GM18520 (cell line): ENCODE data around the gene CDK5.

ENCODE experiments used
- ATAC-seq: cut with Tn5 transposase; IDR thresholded peaks from one replicate; pipeline ENCODE4 v1.9.1; 2021; ENCODE audit not compliant: unreplicated experiment

CDK5 gene

DNA sequence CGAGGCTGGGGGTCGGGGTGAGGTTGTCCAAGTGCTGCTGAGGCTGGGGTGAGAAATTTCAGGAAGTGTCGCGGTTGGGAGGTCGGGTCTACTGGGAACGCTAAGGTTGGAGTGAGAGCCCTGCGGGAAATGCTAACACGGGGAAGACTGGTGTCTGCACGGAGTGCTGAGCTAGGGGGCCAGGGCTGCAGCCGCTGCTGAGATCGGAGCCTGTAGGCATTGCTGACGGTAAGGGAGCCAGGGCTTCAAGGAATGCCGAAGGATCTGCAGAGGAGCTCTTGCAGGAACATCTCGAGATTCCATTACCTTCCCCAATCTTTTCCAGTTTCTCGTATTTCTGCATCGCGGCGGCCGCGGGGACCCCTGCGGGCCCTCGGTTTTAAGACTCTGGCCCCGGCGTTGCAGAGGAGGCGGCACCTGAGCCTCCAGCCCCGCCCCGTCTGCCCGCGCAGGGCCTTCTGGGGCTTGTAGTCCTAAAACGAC lies at the start of gene CDK5:
CDK5 (minus strand) TSS at position 392 of the 483 bp plus-strand sequence; CDS start at position 343, 49 bp downstream.
- ATAC-seq: no peak

DNA sequence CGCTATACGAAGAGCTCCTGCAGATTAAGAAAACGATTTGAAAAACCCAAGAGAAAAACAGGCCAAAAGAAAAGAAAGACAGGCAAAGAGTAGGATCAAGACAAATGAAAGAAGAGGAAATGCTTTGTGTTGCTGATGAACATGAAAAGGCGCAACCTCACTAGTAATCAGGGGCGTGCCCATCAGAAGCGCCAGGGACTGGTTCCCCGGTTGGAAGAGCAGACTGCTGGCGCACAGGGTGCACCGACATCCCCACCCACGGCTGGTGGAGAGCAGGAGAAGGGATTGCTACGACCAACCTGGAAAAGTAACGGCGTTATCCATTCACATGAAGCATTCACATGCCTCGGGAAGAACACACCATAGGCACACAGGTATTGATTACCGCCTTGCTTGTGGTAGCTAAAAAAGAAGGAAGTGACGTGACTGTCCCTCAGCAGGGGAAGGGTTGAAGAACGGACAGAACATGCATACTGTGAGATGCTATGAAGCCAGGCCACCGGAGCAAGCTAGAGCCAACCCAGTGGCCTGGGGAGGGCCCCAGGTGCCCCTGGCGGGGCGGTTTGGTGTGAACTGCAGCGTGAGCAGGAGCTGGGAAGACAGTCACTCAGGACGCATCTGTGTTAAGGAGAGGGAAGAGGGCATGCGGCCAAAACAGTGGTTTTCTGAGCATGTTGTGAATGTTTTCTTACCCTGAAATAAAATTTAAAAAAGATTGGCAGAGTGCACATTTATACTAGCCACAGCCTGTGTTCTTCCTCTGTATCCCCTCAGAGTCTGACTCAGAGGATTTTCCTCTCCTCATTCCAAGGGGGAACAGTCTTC lies 46.9 kb upstream of the CDK5 start:
- no peak for ATAC-seq

DNA sequence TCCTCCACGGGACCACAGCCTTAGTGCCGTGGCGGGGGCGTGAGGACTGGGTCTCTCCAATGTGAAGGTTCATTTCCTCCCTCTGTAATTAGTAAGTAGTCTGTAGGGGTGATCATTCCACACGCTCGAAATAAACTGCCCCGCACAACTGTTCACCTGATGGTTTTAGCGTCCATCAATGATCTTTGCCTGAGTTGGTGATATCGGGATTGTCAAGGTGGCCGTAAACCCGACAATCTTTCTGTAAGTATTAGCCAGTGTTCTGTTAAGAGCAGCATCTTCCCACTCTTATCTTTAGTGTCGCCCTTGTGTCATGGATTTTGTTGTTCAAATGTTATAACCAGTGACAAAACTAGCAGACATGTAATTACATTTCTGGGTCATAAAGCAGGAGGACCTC lies 46.3 kb upstream of the CDK5 start:
- ATAC-seq: no peak

DNA sequence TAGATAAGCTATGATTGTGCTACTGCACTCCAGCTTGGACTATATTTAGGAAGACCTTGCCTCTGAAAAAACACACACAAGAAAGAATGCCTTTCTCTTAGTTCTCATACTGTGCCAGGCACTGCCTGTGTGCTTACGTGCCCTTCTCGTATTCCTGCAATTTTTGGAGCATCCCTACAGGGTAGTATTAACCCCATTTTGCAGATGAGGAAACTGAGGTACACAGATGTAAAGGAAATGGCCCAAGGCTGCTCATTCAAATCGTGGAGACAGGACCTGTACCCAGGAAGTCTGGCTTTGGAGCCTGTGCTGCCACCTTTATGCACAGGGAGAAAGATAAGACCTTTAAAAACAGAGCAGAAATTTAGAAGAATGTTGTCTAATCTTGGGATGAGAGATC lies 45.3 kb upstream of the CDK5 start:
- no peak for ATAC-seq

DNA sequence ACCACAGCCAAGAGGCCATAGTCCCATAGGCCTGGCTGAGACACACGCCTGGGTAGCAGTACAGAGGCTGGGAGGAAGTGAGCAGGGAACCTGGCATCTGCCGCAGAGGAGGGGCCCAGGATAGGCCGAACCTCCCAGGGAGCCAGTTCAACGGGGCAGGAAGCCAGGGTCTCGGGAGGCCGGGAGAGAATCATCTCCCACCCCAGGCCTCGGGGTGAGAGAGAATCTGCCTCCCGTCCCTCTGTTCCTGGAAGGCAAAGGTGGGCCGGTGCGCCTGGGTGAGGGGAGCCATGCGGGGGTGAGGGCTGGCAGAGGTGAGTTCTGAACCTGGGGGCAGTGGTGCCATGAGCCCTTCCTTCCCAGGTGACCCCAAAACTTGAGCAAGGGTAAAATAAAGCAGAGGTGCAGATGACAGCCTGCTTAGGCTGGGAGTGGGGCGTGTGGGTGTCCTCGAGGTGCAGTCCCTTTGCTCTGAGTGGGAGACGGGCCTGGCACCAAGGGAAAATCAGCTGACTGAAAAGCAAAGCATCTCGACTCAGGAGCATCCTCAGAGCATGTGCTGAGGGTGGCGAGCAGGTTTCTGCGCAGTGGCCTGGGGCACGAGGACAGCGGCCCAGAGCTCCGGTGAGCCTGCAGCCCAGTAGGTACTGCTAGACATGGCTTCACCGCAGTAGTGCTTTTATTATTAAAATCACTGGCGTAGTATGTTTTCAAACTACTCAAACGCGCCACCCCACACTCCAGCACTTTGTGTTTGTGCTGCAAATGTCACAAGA lies 44.1 kb upstream of the CDK5 start:
- no peak for ATAC-seq

DNA sequence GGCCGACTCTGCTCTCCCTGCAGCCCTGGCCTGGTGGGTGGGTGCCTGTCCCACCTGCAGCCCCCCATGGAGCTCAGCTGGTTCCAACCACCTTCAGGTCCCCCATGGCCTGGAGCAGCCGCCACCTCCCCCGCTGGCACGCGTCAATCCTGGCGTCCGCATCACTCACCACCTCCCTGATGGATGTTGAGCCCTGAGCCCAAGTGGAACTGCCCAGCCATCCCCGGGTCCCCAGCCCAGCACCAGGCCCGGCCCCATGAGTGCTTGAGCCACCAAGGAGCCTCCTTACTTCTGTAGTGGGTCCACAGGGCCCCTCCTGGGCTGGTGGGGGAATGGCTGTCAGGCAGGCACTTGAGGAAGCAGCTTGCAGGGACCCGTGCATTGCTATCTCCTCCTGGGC lies 43.2 kb upstream of the CDK5 start:
- no peak for ATAC-seq

DNA sequence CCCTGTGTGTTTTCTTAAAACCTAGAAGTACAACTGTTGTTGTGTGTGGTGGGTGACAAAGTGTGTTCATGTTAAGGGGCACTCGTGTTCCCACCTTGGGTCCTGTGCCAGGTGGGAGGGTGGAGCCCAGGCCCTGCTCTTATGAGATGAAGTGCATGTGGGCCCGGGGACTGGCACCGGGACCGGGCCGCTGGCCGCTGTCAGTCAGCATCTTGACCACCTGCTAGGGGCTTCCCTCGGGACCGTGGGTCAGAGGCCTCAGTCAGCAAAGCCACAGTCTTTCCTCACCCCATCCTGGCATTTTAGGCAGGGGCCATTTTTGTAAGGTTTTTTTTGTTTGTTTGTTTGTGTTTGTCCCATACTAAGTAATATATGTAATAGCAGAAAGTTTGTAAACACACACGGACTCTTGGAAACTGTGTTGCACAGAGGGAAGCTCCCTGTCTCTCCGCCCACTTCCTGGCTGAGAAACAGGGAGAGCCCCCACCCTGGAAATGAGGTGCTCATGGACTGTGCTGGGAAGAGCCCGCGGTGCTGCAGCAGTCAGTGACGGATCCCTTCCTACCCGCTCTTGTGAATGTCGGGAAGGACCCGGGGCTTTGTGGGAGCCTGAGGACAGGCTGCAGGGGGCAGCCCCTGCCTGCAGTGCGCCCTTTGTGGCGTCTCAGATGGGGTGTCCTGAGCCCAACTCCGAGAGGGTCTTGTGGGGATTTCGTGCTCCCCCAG lies 42.0 kb upstream of the CDK5 start:
- ATAC-seq: no peak

DNA sequence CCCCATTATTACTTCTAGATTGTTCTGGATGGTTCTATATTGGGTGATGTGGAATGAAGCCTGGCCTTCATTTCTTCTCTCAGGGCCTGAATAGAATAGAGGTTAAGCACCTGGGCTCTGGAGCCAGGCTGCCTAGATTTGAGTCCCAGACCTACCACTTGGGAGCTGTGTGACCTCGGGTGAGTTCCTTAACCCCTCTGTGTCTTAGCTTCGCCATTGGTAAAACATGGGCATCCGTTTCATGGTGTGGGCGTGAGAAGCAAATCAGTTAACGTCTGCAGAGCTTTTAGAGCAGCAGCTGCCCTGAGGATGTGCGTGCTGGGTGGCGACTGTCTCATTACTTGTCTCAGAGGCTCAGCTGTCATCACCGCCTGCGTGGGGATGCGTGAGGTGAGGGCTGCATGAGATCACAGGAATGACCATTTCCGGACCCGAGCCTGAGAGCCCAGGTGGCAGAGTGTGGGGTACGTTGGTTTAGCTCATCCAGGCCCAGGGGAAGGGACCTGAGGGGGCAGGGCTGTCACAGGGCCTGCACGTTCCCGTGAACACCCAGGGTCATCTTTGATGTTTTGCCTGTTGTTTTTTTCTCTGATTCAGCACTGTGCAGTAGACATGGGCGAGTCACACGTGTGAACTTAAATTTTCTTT lies 38.3 kb upstream of the CDK5 start:
- no peak for ATAC-seq

DNA sequence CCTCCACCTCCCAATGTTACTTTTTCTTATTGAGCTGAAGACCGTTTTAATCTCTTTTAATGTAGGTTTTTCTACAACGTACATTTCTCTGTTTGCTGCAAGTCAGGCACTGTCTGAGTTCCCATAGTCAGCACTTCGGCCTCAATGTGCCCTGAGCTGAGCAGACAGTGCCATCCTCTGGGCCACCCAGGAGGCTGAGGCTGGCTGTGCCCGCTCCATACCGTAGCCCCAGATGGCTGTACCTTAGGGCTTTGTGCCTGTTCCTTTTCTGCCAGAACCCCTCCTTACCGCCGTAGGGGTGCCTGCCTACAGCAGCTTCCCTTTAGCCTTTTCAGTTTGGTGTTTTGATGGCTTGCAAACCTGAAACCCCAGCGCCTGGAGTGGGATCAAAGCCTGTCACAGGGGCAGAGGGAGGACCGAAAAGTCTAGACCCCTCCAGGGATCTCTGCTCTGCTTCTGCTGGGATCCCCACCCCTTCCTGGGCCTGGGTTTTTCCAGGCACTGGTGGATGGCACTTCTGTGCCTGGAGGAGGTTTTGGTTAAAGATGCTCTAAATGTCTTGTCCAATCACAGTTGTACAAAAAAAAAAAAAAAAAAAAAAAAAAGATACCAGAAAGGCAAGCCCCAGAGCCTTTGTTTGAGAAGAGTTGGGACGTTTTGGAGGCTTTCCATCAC lies 37.6 kb upstream of the CDK5 start:
- no peak for ATAC-seq

DNA sequence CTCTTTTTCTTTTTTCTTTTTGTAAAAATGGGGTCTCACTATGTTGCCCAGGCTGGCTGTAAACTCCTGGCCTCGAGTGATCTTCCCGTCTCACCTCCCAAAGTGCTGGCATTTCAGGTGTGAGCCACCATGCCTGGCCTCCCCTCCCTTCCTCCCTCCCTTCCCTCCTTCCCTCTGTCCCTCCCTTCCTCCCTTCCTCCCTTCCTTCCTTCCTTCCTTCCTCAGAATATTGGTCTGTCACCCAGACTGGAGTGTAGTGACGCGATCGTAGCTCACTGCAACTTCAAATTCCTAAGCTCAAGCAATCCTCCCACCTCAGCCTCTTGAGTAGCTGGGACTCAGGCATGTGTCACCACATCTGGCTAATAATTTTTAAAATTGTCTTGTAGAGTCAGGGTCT lies 37.0 kb upstream of the CDK5 start:
- no peak for ATAC-seq

DNA sequence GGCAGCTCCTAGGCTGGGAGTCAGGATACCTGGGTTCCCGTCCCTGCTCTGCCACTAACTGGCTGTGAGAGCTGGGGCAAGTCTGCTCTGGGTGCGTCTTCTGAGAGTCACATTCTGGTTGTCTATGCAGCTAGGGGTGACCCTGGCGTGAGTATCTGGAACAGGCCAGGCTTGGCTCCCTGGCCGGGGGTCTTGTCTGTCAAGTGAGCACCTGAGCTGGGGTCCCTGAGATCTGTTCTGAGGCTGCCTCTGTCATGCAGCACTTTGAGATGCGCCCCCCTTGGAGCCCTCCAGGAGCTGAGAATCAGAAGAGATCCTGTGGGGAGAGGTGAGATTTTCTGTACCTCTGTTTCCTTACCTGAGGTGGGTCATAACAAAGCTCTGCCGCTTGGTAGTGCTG lies 36.1 kb upstream of the CDK5 start:
- no peak for ATAC-seq

DNA sequence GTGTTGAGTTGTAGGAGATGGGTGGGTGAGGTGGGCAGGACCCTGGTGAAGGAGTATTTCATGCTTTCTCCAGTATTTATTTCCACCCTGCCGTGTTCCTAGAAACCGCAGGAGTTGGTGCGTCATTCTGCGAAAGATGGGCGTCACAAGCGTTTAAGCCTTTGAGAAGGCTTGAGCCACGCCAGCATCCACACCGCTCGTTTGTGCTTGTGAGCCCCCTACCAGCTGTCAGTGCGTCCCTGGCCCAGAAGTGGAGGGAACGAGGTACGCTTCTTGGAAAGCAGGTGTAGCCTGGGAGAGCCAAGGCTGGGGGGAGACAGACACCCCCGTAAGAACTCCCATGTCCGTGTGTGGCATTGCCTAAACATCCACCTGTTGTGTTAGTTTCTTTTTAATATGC lies 34.3 kb upstream of the CDK5 start:
- no peak for ATAC-seq

DNA sequence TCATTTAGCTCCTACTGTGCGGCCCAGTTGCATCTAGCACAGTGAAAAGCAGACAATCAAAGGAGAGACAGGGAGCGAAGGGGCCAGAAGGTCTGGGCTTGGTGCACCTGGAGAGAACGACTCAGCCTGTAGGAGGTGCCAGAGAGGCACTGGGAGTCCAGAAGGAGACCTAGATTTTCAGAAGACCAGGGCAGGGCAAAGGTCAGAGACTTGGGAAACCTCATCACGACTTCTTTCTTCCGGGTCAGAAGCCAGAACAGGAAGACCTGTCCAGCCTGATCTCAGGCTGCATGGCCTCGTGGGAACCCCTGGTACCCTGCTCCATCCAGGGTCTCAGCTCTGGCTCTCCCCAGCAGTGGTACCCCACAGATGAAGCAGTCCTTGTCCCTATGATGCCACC lies 33.7 kb upstream of the CDK5 start:
- no peak for ATAC-seq

DNA sequence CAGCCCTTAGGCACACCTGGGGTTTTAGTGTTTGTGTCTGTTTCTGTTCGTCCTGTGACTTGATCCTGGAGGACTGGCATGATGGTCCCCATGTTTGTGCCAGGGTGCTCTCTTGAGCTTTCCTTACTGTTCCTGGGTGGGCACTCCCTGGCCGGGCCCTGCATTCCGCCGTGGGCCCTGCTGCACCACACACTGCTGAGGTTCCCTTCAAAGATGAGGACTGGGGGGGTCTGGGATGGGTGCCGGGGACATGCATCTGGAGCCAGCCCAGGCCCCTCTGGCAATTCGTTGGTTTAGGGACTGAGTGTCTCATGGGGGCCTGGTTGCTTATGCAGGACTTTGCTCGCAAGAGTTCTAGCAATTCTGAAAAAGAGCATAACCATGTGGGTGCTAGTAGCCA lies 33.3 kb upstream of the CDK5 start:
- ATAC-seq: no peak

DNA sequence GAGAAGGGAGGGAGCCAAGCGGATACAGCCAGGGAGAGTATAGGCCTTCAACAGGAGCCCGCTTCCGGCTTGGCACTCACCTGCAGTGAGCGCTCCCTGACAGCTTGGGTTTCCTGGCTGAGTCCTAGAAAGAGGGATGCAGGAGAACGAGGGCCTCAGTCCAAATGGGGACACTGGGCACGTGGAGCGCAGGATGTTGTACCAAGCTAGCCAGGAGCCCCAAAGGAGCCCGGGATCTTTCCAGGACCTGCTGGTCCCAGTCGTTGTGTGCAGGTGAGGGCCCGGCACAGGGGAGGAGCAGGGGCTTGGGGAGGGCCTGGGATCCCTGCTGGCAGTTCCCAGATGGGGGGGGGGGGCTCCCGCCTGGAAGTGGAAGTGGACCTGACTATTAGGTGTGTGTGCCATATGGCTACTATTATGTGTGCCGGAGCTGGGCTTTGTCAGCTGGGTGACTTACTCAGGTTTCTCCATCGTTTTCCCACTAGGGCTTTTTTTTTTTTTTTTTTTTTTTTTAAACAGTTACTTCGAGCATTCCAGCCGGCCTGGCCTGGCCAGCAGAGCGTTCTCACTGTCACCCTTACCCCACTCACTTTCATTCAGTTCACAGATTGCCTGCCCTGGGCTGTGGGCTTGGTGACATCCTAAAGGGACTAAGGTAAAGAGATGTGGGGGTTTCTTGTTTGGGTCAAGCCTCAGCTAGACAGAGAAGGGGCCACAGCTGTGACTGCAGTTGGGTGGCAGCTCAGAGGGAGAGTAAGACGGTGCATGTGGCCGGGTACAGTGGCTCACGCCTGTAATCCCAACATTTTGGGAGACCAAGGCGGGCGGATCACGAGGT lies 32.4 kb upstream of the CDK5 start:
- ATAC-seq: no peak

DNA sequence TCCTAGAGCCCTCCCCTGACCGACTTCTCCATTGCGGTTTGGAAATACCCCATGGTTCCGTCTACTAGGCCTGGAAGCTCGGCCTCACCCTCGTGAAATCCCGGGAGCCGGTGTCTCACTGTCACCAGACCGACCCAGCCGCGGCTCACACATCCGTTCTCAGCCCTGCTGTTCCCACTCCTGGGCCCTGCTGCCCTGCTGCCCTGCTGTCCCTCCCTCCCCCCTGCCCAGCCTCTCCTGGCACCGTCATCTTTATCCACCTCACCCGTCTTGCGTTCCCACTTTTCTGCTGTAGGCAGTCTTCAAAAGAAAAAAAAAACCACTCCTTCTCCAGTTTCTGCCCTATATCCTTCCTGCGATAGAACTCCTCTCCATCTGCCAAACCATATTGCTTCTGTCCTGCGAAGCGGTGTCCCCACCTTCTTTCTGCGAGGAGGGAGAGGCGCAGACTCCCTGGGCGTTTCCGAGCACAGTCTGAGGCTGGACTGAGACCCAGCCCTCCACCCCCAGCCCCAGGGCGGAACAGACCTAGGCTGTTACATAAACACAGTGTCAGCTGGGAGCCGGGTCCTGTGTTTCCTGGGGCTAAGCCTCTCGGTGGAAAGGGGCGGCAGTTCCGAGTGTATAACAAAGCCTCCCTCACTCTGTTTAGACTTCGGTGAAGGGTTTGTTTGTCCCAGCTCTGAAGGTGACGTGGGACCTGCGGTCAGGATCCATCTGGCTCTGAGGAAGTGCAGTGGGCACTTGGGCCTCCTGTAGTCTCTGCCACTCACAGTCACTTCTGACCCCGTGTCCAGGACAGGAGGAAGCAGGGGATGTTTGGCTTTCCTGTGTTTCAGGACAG lies 31.4 kb upstream of the CDK5 start:
- no peak for ATAC-seq

DNA sequence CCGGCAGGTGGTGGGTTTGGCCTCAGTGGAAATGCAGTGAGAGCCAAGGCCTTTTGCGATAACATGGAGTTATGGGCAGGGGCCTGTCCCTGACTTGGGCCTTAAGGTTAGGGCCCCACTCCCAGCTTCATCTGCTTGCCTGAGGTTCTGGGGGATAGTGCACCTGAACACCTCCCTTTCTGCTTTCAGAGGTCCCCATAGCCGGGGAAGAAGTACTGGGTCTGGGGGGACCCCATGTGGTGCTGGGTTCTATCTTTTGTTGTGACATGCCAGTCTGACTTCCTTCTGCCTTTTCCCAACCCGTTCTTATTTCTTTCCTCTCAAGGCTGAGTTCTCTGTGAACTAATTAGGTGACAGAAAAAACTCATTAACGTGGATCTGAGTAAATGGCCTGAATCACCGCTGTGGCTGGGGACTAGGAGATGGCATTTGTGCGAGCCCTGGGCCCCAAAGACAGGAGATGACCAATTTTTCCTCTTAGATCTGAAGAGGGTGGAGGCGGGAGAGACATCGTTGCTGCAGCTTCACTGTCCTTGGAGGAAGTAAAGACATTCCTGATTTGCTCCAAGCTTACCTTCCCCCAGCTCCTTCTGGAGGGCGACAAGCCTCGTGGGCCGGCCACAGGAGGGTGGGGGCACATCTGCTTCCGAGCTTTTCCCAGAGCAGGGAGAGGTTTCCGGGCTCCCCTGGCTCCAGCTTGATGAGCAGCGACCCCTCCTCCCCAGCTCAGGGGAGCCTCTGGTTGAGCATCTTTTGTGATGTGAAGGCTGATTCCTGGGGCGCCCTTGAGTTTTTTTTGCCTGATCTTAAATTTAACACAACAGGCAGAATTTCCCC lies 30.5 kb upstream of the CDK5 start:
- no peak for ATAC-seq
